IMR-90 (cell line): ENCODE measurements around the gene MEF2C. TPM values are rescaled to one million over a fixed set of nuclear protein-coding genes. Genes with fewer than 3 reads are reported as not detected.

Source experiments
- ATAC-seq: fragments of 200-7000 bp; cut with Tn5 transposase; 2 replicates; pipeline ENCODE4 v1.9.1; 2020; ENCODE audit warnings: low read depth, mild to moderate bottlenecking, moderate library complexity
- BruUV-seq: library from RNA; stranded (reverse); fragments of 400-500 nt; replicated peaks from 2 replicates; lab custom pipeline; 2021; lab: Mats Ljungman, UMichigan
- CTCF ChIA-PET: fragments of 300-600 bp; formaldehyde crosslinking; extraction: SDS; loops from one replicate; lab custom pipeline; 2021; ENCODE audit warnings: antibody characterized with exemption; lab: Yijun Ruan, JAX
- POLR2A ChIA-PET: fragments of 300-600 bp; sonication (Branson Sonifier 250); formaldehyde crosslinking; loops from one replicate; lab custom pipeline; 2022; ENCODE audit warnings: antibody characterized with exemption; ENCODE audit not compliant: unreplicated experiment; lab: Charles Lee
- DNase-seq: peaks from one replicate; pipeline ENCODE4 v3.0.0; 2013
- H2AFZ ChIP-seq: replicated peaks from 2 replicates; pipeline ENCODE3; 2013; ENCODE audit warnings: low read length, mild to moderate bottlenecking; ENCODE audit not compliant: poor library complexity
- H2AK5ac ChIP-seq: 2 replicates; pipeline ENCODE4 v1.6.1; 2013; ENCODE audit warnings: low read depth, low read length, inconsistent platforms
- H2AK9ac ChIP-seq: replicated peaks from 2 replicates; pipeline ENCODE3; 2013; ENCODE audit warnings: mild to moderate bottlenecking, low read depth, low read length, moderate library complexity; ENCODE audit not compliant: poor library complexity
- H2BK120ac ChIP-seq: 2 replicates; pipeline ENCODE4 v1.6.1; 2013; ENCODE audit warnings: low read depth, low read length, inconsistent platforms
- H2BK15ac ChIP-seq: 3 replicates; pipeline ENCODE4 v1.6.1; 2013; ENCODE audit warnings: low read depth, low read length, inconsistent platforms
- H2BK20ac ChIP-seq: 2 replicates; pipeline ENCODE4 v1.6.1; 2013; ENCODE audit warnings: low read depth, mild to moderate bottlenecking, inconsistent platforms, low read length, moderate library complexity
- H2BK5ac ChIP-seq: 2 replicates; pipeline ENCODE4 v1.6.1; 2013; ENCODE audit warnings: mild to moderate bottlenecking, low read depth, low read length, inconsistent platforms; ENCODE audit not compliant: poor library complexity, severe bottlenecking
- H3K14ac ChIP-seq: replicated peaks from 2 replicates; pipeline ENCODE4 v1.6.1; 2013; ENCODE audit warnings: low read depth, low read length, inconsistent platforms
- H3K18ac ChIP-seq: 2 replicates; pipeline ENCODE4 v1.6.1; 2013; ENCODE audit warnings: low read depth, low read length, control low read depth
- H3K23ac ChIP-seq: 2 replicates; pipeline ENCODE4 v1.6.1; 2013; ENCODE audit warnings: low read depth, low read length, inconsistent platforms
- H3K27ac ChIP-seq: 2 replicates; pipeline ENCODE4 v1.5.1; 2013; ENCODE audit warnings: mild to moderate bottlenecking, control low read depth, low read length; ENCODE audit not compliant: insufficient read depth
- H3K27me3 ChIP-seq: 2 replicates; pipeline ENCODE4 v1.6.1; 2013; ENCODE audit warnings: low read length; ENCODE audit not compliant: control insufficient read depth, insufficient read depth
- H3K36me3 ChIP-seq: 2 replicates; pipeline ENCODE4 v1.6.1; 2013; ENCODE audit warnings: low read length, mixed read lengths; ENCODE audit not compliant: control insufficient read depth, insufficient read depth
- H3K4ac ChIP-seq: 2 replicates; pipeline ENCODE4 v1.6.1; 2013; ENCODE audit warnings: low read depth, low read length, inconsistent platforms
- H3K4me1 ChIP-seq: 2 replicates; pipeline ENCODE4 v1.6.1; 2013; ENCODE audit warnings: low read length, mixed read lengths; ENCODE audit not compliant: control insufficient read depth, insufficient read depth
- H3K4me2 ChIP-seq: 2 replicates; pipeline ENCODE4 v1.6.1; 2013; ENCODE audit warnings: low read depth, mild to moderate bottlenecking, control low read depth, low read length, moderate library complexity
- H3K4me3 ChIP-seq: 2 replicates; pipeline ENCODE4 v1.5.1; 2013; ENCODE audit warnings: low read depth, mild to moderate bottlenecking, control low read depth, low read length, moderate library complexity; ENCODE audit not compliant: insufficient read depth
- H3K56ac ChIP-seq: 2 replicates; pipeline ENCODE4 v1.6.1; 2013; ENCODE audit warnings: low read length, inconsistent platforms; ENCODE audit not compliant: insufficient read depth; ENCODE audit errors: extremely low read depth
- H3K79me1 ChIP-seq, 2 experiments: 2 replicates each; pipeline ENCODE4 v1.6.1; 2013; ENCODE audit warnings: low read length in 2 of 2, inconsistent platforms in 1 of 2, low read depth in 1 of 2
- H3K9ac ChIP-seq: 2 replicates; pipeline ENCODE4 v1.6.1; 2013; ENCODE audit warnings: low read depth, low read length, control low read depth
- H3K9me1 ChIP-seq: 2 replicates; pipeline ENCODE4 v1.6.1; 2013; ENCODE audit warnings: low read length, inconsistent platforms; ENCODE audit not compliant: insufficient read depth
- H3K9me3 ChIP-seq: 2 replicates; pipeline ENCODE4 v1.6.1; 2013; ENCODE audit warnings: low read length; ENCODE audit not compliant: control insufficient read depth, insufficient read depth
- H4K20me1 ChIP-seq: 2 replicates; pipeline ENCODE4 v1.6.1; 2013; ENCODE audit warnings: low read length, inconsistent platforms; ENCODE audit not compliant: insufficient read depth
- H4K5ac ChIP-seq: 2 replicates; pipeline ENCODE4 v1.6.1; 2013; ENCODE audit warnings: mild to moderate bottlenecking, low read depth, low read length, control low read depth
- H4K8ac ChIP-seq, 2 experiments: 2 replicates each; pipeline ENCODE4 v1.6.1; 2013; ENCODE audit warnings: low read depth in 2 of 2, low read length in 2 of 2, control low read depth in 1 of 2, inconsistent platforms in 1 of 2
- H4K91ac ChIP-seq: 2 replicates; pipeline ENCODE4 v1.6.1; 2013; ENCODE audit warnings: low read depth, low read length, inconsistent platforms; ENCODE audit not compliant: insufficient read depth
- CEBPB ChIP-seq: IDR thresholded peaks from 2 replicates; pipeline ENCODE4 v1.6.1; 2012; ENCODE audit warnings: low read depth, low read length, improper control_type of control experiment
- MXI1 ChIP-seq: IDR thresholded peaks from 2 replicates; pipeline ENCODE4 v1.6.1; 2012; ENCODE audit warnings: low read depth, mild to moderate bottlenecking, low read length, moderate library complexity, borderline replicate concordance
- RAD21 ChIP-seq: IDR thresholded peaks from 2 replicates; pipeline ENCODE4 v1.6.1; 2012; ENCODE audit warnings: low read length, improper control_type of control experiment
- SMC3 ChIP-seq: fragments of 150-350 bp; IDR thresholded peaks from 2 replicates; pipeline ENCODE4 v1.6.1; 2016; ENCODE audit warnings: low read depth, mild to moderate bottlenecking, antibody characterized with exemption, low read length, moderate library complexity
- WGBS, 2 experiments: methylation state at CpG; one replicate each; pipeline versions ENCODE4 v1.1.5 to v1.1.7; 2013; ENCODE audit warnings: missing lambda C conversion rate in 2 of 2; ENCODE audit not compliant: insufficient read length in 1 of 2; ENCODE audit errors: extremely low coverage in 2 of 2; 5-methylcytosine and 5-hydroxymethylcytosine counted together
- dilution Hi-C: fragments of 300-500 bp; cut with HindIII; formaldehyde crosslinking; loops from one replicate; pipeline ENCODE4 v1.14.3; 2018; ENCODE audit warnings: low sequenced_read_pairs; ENCODE audit not compliant: unreplicated experiment
- in situ Hi-C: fragments of 300-500 bp; cut with MboI; formaldehyde crosslinking; loops from 3 replicates; pipeline ENCODE4 v1.14.3; 2019; ENCODE audit warnings: low sequenced_read_pairs, inconsistent platforms, mixed read lengths
- intact Hi-C: fragments of 100-400 bp; cut with micrococcal nuclease; formaldehyde crosslinking; loops from 2 replicates; pipeline ENCODE4 v1.10.0; 2022
- polyA plus RNA-seq, 3 experiments: library from polyadenylated mRNA; depleted of rRNA; stranded (reverse); fragments of >200 nt; gene quantifications; 2 replicates each; pipeline ENCODE4 v1.2.3, GENCODE V29; 2012; ENCODE audit warnings: low replicate concordance in 1 of 3
- total RNA-seq: library from RNA; depleted of rRNA; stranded (reverse); fragments of >200 nt; gene quantifications from 2 replicates; pipeline ENCODE4 v1.2.3, GENCODE V29; 2012
- TF ChIP-seq, protein P1 (sequence below): conservative IDR thresholded peaks from 2 replicates; pipeline ENCODE4 v1.5.1; 2012; ENCODE audit warnings: mild to moderate bottlenecking, low read depth, low read length, improper control_type of control experiment

MEF2C gene
- total and polyA plus RNA-seq, 2 of the 4 experiments (the other 2 are of a cell fraction): 1.5 to 6.8 TPM

DNA sequence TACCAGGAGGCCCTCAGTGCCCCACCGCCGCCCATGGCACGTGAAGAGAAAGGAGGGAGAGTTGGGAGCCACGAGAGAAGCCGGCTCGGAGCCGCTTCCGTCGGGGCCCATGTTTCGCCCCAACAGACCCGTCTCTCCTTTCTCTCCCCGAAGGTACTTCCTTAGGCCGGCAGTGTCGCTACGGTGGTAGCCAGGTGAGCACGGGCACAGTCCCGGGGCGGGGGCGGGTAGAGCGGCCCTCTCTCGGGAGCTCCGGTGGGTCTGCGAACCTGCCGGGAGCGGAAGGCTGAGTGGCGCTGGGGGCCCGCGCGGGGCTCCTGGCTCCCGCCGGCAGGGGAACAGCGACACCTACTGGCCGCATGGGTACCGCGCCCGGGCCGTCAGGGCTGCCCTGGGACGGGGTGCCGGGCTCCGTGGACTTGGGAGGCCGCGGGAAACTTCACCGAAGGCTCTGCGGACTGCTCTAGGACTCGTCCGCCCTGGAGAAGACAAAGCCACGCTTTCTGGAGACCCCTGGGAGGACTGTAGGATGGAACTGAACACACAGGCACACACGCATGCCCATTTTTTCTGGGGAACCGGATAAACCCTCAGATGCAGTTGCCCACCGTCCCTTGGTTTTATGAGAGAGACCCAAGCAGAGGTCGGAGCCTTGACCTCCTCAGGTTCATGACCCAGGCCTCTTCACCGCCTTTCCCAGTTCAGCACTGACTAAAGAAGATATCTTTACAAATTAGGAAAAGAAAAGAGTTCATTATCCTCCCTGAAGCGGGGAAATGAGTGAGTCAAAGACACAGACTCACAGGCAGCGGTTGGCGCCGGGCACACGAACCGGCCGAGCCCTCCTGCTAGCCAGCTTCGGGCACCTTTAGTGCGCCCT is 202.5 kb downstream of the MEF2C start:
- BruUV-seq: no TSS peak
- H3K14ac ChIP-seq: no peak overlapping the region
- ChIA-PET CTCF (interaction anchor here (0.6 to 4.3 kb wide), 6 partner anchors 10 to 934 kb away, joined by 3 to 26 read pairs (median 5); no protein-coding TSS in a partner anchor), POLR2A (no interaction called here)
- no peaks in the 10 kb centered on the region for H3K36me3 ChIP-seq
- dilution Hi-C loops: no loop called here
- intact Hi-C loops: loop anchor here (1.0 kb wide), 2 partner anchors 539 to 899 kb away; no protein-coding TSS in a partner anchor
- no peaks in the 10 kb centered on the region for H3K79me1 ChIP-seq
- no peak overlapping the region for H4K91ac ChIP-seq
- H4K5ac ChIP-seq: no peak overlapping the region
- no peak overlapping the region for H3K27ac ChIP-seq
- H3K9me3 ChIP-seq: peaks cover 6% of the 10 kb centered on the region
- DNase-seq: peak; percentile 14
- H4K8ac ChIP-seq: no peak overlapping the region
- H3K56ac ChIP-seq: no peak overlapping the region
- H4K20me1 ChIP-seq: no peaks in the 10 kb centered on the region; the same call in 1 of the 2 replicates
- WGBS, 2 experiments: 2% methylated on average over 9 of the region's 61 CpGs; no CpG with 5 or more reads in 1 of the 2 experiments
- H3K23ac ChIP-seq: 0 out of 2 replicates have a peak overlapping the region, but pooled peaks have one; percentile 7
- peak overlapping the region; percentile 57; the same call in 1 of the 2 replicates for H3K4me2 ChIP-seq
- H2BK20ac ChIP-seq: no peak overlapping the region
- H2AK9ac ChIP-seq: peak overlapping the region; percentile 58
- in situ Hi-C loops: loop anchor here (10.0 kb wide), 2 partner anchors 896 to 1256 kb away; no protein-coding TSS in a partner anchor
- peak overlapping the region; percentile 32 for H3K4me3 ChIP-seq
- H3K9me1 ChIP-seq: no peaks in the 10 kb centered on the region
- peaks cover 2% of the 10 kb centered on the region; the same call in 1 of the 2 replicates for H3K4me1 ChIP-seq
- H2AFZ ChIP-seq: peak overlapping the region; percentile 87
- ATAC-seq: peak; percentile 96
- H2BK120ac ChIP-seq: no peak overlapping the region
- peaks cover 77% of the 10 kb centered on the region for H3K27me3 ChIP-seq
- TF ChIP-seq CEBPB (no peak), RAD21 (peak; percentile 77), MXI1 (no peak), SMC3 (peak; percentile 57)
- TF ChIP-seq, protein P1, sequence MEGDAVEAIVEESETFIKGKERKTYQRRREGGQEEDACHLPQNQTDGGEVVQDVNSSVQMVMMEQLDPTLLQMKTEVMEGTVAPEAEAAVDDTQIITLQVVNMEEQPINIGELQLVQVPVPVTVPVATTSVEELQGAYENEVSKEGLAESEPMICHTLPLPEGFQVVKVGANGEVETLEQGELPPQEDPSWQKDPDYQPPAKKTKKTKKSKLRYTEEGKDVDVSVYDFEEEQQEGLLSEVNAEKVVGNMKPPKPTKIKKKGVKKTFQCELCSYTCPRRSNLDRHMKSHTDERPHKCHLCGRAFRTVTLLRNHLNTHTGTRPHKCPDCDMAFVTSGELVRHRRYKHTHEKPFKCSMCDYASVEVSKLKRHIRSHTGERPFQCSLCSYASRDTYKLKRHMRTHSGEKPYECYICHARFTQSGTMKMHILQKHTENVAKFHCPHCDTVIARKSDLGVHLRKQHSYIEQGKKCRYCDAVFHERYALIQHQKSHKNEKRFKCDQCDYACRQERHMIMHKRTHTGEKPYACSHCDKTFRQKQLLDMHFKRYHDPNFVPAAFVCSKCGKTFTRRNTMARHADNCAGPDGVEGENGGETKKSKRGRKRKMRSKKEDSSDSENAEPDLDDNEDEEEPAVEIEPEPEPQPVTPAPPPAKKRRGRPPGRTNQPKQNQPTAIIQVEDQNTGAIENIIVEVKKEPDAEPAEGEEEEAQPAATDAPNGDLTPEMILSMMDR: peak; percentile 83
- no peak overlapping the region for H3K4ac ChIP-seq
- no peak overlapping the region for H2AK5ac ChIP-seq
- no peak overlapping the region for H2BK15ac ChIP-seq
- H3K9ac ChIP-seq: no peak overlapping the region
- no peak overlapping the region for H2BK5ac ChIP-seq
- H3K18ac ChIP-seq: no peak overlapping the region
